Dermis lymphatic vessel endothelial cell (primary cell): ENCODE results near the gene CCDC68. TPM values are rescaled to one million over a fixed set of nuclear protein-coding genes. Genes with fewer than 3 reads are reported as not detected.

Experiments
- total RNA-seq: library from RNA; depleted of rRNA; stranded (reverse); fragments of >200 nt; gene quantifications from 2 replicates; pipeline ENCODE4 v1.2.1, GENCODE V29; 2014

The CCDC68 gene
- 0.34 and 1.4 TPM in 2 replicates for total RNA-seq

GRCh38 chr18:54958704-54959625, at the start of gene CCDC68:
TSS of gene CCDC68 (minus strand) at chr18:54959461. CDS start at chr18:54942791, 16,670 bp downstream.

Other genes starting within 250 kb of the CCDC68 start
- gene RAB27B, start 131.0 kb downstream of the CCDC68 start, total RNA-seq = under 0.01 and 0.11 TPM in 2 replicates